ENCODE results near the gene ERBB4. TPM values are rescaled to one million over a fixed set of nuclear protein-coding genes. Genes with fewer than 3 reads are reported as not detected.

Gene ERBB4
- total RNA-seq, 2 experiments from 2014 or later: not detected

GRCh38 chr2:211996857-211997256 lies 541.7 kb downstream of the ERBB4 start:
- intact Hi-C loops (cut with micrococcal nuclease; ENCODE audit: unreplicated experiment): no loop called here
- ChIA-PET POLR2A (interaction anchor here (0.6 kb wide), 1 partner anchor 48 kb away, joined by 7 read pairs; no protein-coding TSS in a partner anchor), CTCF (ENCODE audit: unreplicated experiment) (no interaction called here)
- H3K4me3 ChIP-seq (ENCODE audit: low read depth, low read length, poor library complexity, severe bottlenecking): no peak overlapping the region
- no peak overlapping the region for H3K27ac ChIP-seq (ENCODE audit: low read depth, low read length, poor library complexity, severe bottlenecking)
- BruUV-seq (replicated peaks): no TSS peak
- no peak overlapping the region for H2AFZ ChIP-seq (ENCODE audit: low read length)
- DNase-seq (ENCODE audit: low spot score): no peak
- H3K79me2 ChIP-seq (ENCODE audit: insufficient read depth, low read depth, low read length): no peaks in the 10 kb centered on the region
- no peak overlapping the region for H3K4me2 ChIP-seq (ENCODE audit: low read length)
- no peaks in the 10 kb centered on the region for H4K20me1 ChIP-seq (ENCODE audit: insufficient read depth, low read length)
- no peaks in the 10 kb centered on the region for H3K9me2 ChIP-seq (ENCODE audit: insufficient read depth, low read length)
- no peaks in the 10 kb centered on the region for H3K9me3 ChIP-seq (ENCODE audit: low read length)
- no peaks in the 10 kb centered on the region for H3K36me3 ChIP-seq (ENCODE audit: insufficient read depth, low read length)
- no peaks in the 10 kb centered on the region for H3K4me1 ChIP-seq (ENCODE audit: insufficient read depth, low read length, poor library complexity, severe bottlenecking)
- no peak for TF ChIP-seq EZH2phosphoT487 (IDR thresholded peaks at IDR 0.05; ENCODE audit: borderline replicate concordance, low read depth, low read length)

GRCh38 chr2:211994806-211995205 lies 543.8 kb downstream of the ERBB4 start:
- Histone ChIP-seq H3K4me2 (ENCODE audit: low read length) (no peak overlapping the region), H3K4me3 (ENCODE audit: low read depth, low read length, poor library complexity, severe bottlenecking) (no peak overlapping the region), H3K79me2 (ENCODE audit: insufficient read depth, low read depth, low read length) (no peaks in the 10 kb centered on the region), H3K9me2 (ENCODE audit: insufficient read depth, low read length) (no peaks in the 10 kb centered on the region), H3K4me1 (ENCODE audit: insufficient read depth, low read length, poor library complexity, severe bottlenecking) (no peaks in the 10 kb centered on the region), H3K27ac (ENCODE audit: low read depth, low read length, poor library complexity, severe bottlenecking) (no peak overlapping the region), H4K20me1 (ENCODE audit: insufficient read depth, low read length) (no peaks in the 10 kb centered on the region), H3K9me3 (ENCODE audit: low read length) (no peaks in the 10 kb centered on the region), H2AFZ (ENCODE audit: low read length) (no peak overlapping the region), H3K36me3 (ENCODE audit: insufficient read depth, low read length) (no peaks in the 10 kb centered on the region)
- no peak for DNase-seq (ENCODE audit: low spot score)
- BruUV-seq (replicated peaks): no TSS peak
- intact Hi-C loops (cut with micrococcal nuclease; ENCODE audit: unreplicated experiment): no loop called here
- CTCF ChIA-PET (ENCODE audit: unreplicated experiment): no interaction called here
- POLR2A ChIA-PET: no interaction called here
- TF ChIP-seq CTCF (conservative IDR thresholded peaks at IDR 0.05; ENCODE audit: low read length) (no peak), EZH2phosphoT487 (IDR thresholded peaks at IDR 0.05; ENCODE audit: borderline replicate concordance, low read depth, low read length) (no peak)

GRCh38 chr2:211990335-211990734 lies 548.3 kb downstream of the ERBB4 start:
- Histone ChIP-seq H2AFZ (ENCODE audit: low read length) (no peak overlapping the region), H3K79me2 (ENCODE audit: insufficient read depth, low read depth, low read length) (no peaks in the 10 kb centered on the region), H3K36me3 (ENCODE audit: insufficient read depth, low read length) (no peaks in the 10 kb centered on the region), H3K4me1 (ENCODE audit: insufficient read depth, low read length, poor library complexity, severe bottlenecking) (no peaks in the 10 kb centered on the region), H3K4me3 (ENCODE audit: low read depth, low read length, poor library complexity, severe bottlenecking) (no peak overlapping the region), H3K9me2 (ENCODE audit: insufficient read depth, low read length) (no peaks in the 10 kb centered on the region), H4K20me1 (ENCODE audit: insufficient read depth, low read length) (no peaks in the 10 kb centered on the region), H3K9me3 (ENCODE audit: low read length) (no peaks in the 10 kb centered on the region), H3K4me2 (ENCODE audit: low read length) (no peak overlapping the region), H3K27ac (ENCODE audit: low read depth, low read length, poor library complexity, severe bottlenecking) (no peak overlapping the region)
- intact Hi-C loops (cut with micrococcal nuclease; ENCODE audit: unreplicated experiment): no loop called here
- no peak for TF ChIP-seq CTCF (conservative IDR thresholded peaks at IDR 0.05; ENCODE audit: low read length)
- no peak for TF ChIP-seq EZH2phosphoT487 (IDR thresholded peaks at IDR 0.05; ENCODE audit: borderline replicate concordance, low read depth, low read length)
- ChIA-PET CTCF (ENCODE audit: unreplicated experiment) (no interaction called here), POLR2A (no interaction called here)
- no TSS peak for BruUV-seq (replicated peaks)
- no peak for DNase-seq (ENCODE audit: low spot score)
